HUES6 (cell line): Measurements from ENCODE around the gene USP31.
A peak's percentile ranks its signal among the peaks of the same experiment; 100 is the strongest.

ENCODE experiments used
- H3K27ac ChIP-seq: 2 replicates; pipeline ENCODE4 v1.7.0; 2013; ENCODE audit warnings: low read depth, mild to moderate bottlenecking, low read length, inconsistent platforms
- H3K27me3 ChIP-seq: 2 replicates; pipeline ENCODE4 v1.6.1; 2013; ENCODE audit warnings: low read length; ENCODE audit not compliant: control insufficient read depth, insufficient read depth
- H3K36me3 ChIP-seq: 2 replicates; pipeline ENCODE4 v1.6.1; 2013; ENCODE audit warnings: low read length; ENCODE audit not compliant: control insufficient read depth, insufficient read depth
- H3K4me1 ChIP-seq: 2 replicates; pipeline ENCODE4 v1.6.1; 2013; ENCODE audit warnings: low read length; ENCODE audit not compliant: control insufficient read depth, insufficient read depth
- H3K4me3 ChIP-seq: 2 replicates; pipeline ENCODE4 v1.5.1; 2013; ENCODE audit warnings: low read depth, low read length
- H3K9ac ChIP-seq: one replicate; pipeline ENCODE4 v1.6.1; 2013; ENCODE audit warnings: mild to moderate bottlenecking, low read length
- H3K9me3 ChIP-seq: 2 replicates; pipeline ENCODE4 v1.6.1; 2013; ENCODE audit warnings: low read depth, low read length; ENCODE audit not compliant: control insufficient read depth, insufficient read depth

USP31 gene

GRCh38 chr16:23182679-23183542 lies 33.7 kb upstream of the USP31 start, which contains the start of gene SCNN1G:
Gene SCNN1G (plus strand): TSS chr16:23182745. CDS start chr16:23186272, 3,527 bp downstream.
- Histone ChIP-seq H3K4me1 (peaks cover 10% of the 10 kb centered on the region), H3K27me3 (peaks cover 57% of the 10 kb centered on the region), H3K4me3 (peak within 1 kb of the TSS; percentile 77), H3K36me3 (no peaks in the 10 kb centered on the region), H3K9me3 (no peaks in the 10 kb centered on the region), H3K9ac (peak within 1 kb of the TSS; percentile 35), H3K27ac (no peak within 1 kb of the TSS)

- peaks cover 10% of the 10 kb centered on the region for H3K4me1 ChIP-seq
- H3K4me3 ChIP-seq = peak overlapping the region; percentile 77; the same call in 1 of the 2 replicates
- no peaks in the 10 kb centered on the region for H3K9me3 ChIP-seq
- H3K27ac ChIP-seq = no peak overlapping the region
- H3K27me3 ChIP-seq = peaks cover 57% of the 10 kb centered on the region
- H3K36me3 ChIP-seq = no peaks in the 10 kb centered on the region
- H3K9ac ChIP-seq = no peak overlapping the region
Observed at GRCh38 chr16:23182206-23182678, 33.0 kb upstream of the USP31 start.

GRCh38 chr16:23181506-23181905 lies 32.3 kb upstream of the USP31 start:
- Histone ChIP-seq H3K27me3 (peaks cover 55% of the 10 kb centered on the region), H3K9me3 (no peaks in the 10 kb centered on the region), H3K4me3 (no peak overlapping the region), H3K36me3 (no peaks in the 10 kb centered on the region), H3K9ac (no peak overlapping the region), H3K4me1 (peaks cover 9% of the 10 kb centered on the region), H3K27ac (no peak overlapping the region)

- Histone ChIP-seq H3K4me3 (no peak overlapping the region), H3K27ac (no peak overlapping the region), H3K27me3 (peaks cover 3% of the 10 kb centered on the region; the same call in 1 of the 2 replicates), H3K9me3 (no peaks in the 10 kb centered on the region), H3K36me3 (no peaks in the 10 kb centered on the region), H3K4me1 (no peaks in the 10 kb centered on the region; the same call in 1 of the 2 replicates), H3K9ac (no peak overlapping the region)
Observed at GRCh38 chr16:23175651-23176050, 26.4 kb upstream of the USP31 start.

- Histone ChIP-seq H3K9ac (no peak overlapping the region), H3K4me1 (no peaks in the 10 kb centered on the region; the same call in 1 of the 2 replicates), H3K27me3 (peaks cover 3% of the 10 kb centered on the region; the same call in 1 of the 2 replicates), H3K9me3 (no peaks in the 10 kb centered on the region), H3K27ac (no peak overlapping the region), H3K4me3 (no peak overlapping the region), H3K36me3 (no peaks in the 10 kb centered on the region)
Observed at GRCh38 chr16:23174622-23175021, 25.4 kb upstream of the USP31 start.

GRCh38 chr16:23172994-23173393 lies 23.7 kb upstream of the USP31 start:
- Histone ChIP-seq H3K9me3 (no peaks in the 10 kb centered on the region), H3K4me3 (no peak overlapping the region), H3K9ac (no peak overlapping the region), H3K27ac (no peak overlapping the region), H3K4me1 (no peaks in the 10 kb centered on the region; the same call in 1 of the 2 replicates), H3K36me3 (no peaks in the 10 kb centered on the region), H3K27me3 (0 out of 2 replicates have a peak, but pooled peaks cover 3% of the 10 kb centered on the region)

- H3K27ac ChIP-seq = no peak overlapping the region
- no peaks in the 10 kb centered on the region; the same call in 1 of the 2 replicates for H3K4me1 ChIP-seq
- no peaks in the 10 kb centered on the region for H3K9me3 ChIP-seq
- H3K36me3 ChIP-seq = no peaks in the 10 kb centered on the region
- H3K27me3 ChIP-seq = 0 out of 2 replicates have a peak, but pooled peaks cover 3% of the 10 kb centered on the region
- no peak overlapping the region for H3K4me3 ChIP-seq
- H3K9ac ChIP-seq = no peak overlapping the region
Observed at GRCh38 chr16:23172583-23172982, 23.3 kb upstream of the USP31 start.

GRCh38 chr16:23164736-23165135 lies 15.5 kb upstream of the USP31 start:
- H3K4me3 ChIP-seq = no peak overlapping the region
- no peaks in the 10 kb centered on the region for H3K36me3 ChIP-seq
- H3K27me3 ChIP-seq = no peaks in the 10 kb centered on the region
- no peaks in the 10 kb centered on the region; the same call in 1 of the 2 replicates for H3K9me3 ChIP-seq
- H3K4me1 ChIP-seq = no peaks in the 10 kb centered on the region
- H3K27ac ChIP-seq = no peak overlapping the region
- no peak overlapping the region for H3K9ac ChIP-seq

GRCh38 chr16:23163921-23164320 lies 14.7 kb upstream of the USP31 start:
- no peak overlapping the region for H3K9ac ChIP-seq
- H3K27ac ChIP-seq = no peak overlapping the region
- no peaks in the 10 kb centered on the region for H3K36me3 ChIP-seq
- H3K9me3 ChIP-seq = no peaks in the 10 kb centered on the region; the same call in 1 of the 2 replicates
- H3K4me1 ChIP-seq = no peaks in the 10 kb centered on the region
- H3K27me3 ChIP-seq = no peaks in the 10 kb centered on the region
- no peak overlapping the region for H3K4me3 ChIP-seq

- H3K27me3 ChIP-seq = no peaks in the 10 kb centered on the region
- H3K4me3 ChIP-seq = no peak overlapping the region
- no peak overlapping the region for H3K9ac ChIP-seq
Observed at GRCh38 chr16:23160574-23160973, 11.3 kb upstream of the USP31 start.

GRCh38 chr16:23160082-23160481 lies 10.8 kb upstream of the USP31 start:
- Histone ChIP-seq H3K36me3 (no peaks in the 10 kb centered on the region), H3K9me3 (no peaks in the 10 kb centered on the region; the same call in 1 of the 2 replicates), H3K27ac (no peak overlapping the region), H3K9ac (no peak overlapping the region), H3K27me3 (no peaks in the 10 kb centered on the region), H3K4me3 (no peak overlapping the region), H3K4me1 (no peaks in the 10 kb centered on the region)

More at GRCh38 chr16:23160574-23160973, 11.3 kb upstream of the USP31 start:
- H3K27ac ChIP-seq = no peak overlapping the region
- H3K36me3 ChIP-seq = no peaks in the 10 kb centered on the region
- no peaks in the 10 kb centered on the region; the same call in 1 of the 2 replicates for H3K9me3 ChIP-seq
- no peaks in the 10 kb centered on the region for H3K4me1 ChIP-seq
